HepG2 (cell line): ENCODE data around the gene HSPA1B. TPM values are rescaled to one million over a fixed set of nuclear protein-coding genes. Genes with fewer than 3 reads are reported as not detected.

ENCODE experiments used
- BORCS8-MEF2B ChIP-seq: sonication (generic); formaldehyde crosslinking; IDR thresholded peaks from 2 replicates; pipeline ENCODE4 v1.8.0; 2022; ENCODE audit warnings: mild to moderate bottlenecking, missing genetic modification reagents
- CEBPG ChIP-seq: IDR thresholded peaks from 2 replicates; pipeline ENCODE4 v1.6.1; 2016
- DZIP1 ChIP-seq: sonication (generic); formaldehyde crosslinking; IDR thresholded peaks from 2 replicates; pipeline ENCODE4 v1.5.0; 2020; ENCODE audit warnings: mild to moderate bottlenecking, missing genetic modification reagents
- FOXJ3 ChIP-seq: sonication (generic); formaldehyde crosslinking; IDR thresholded peaks from 2 replicates; pipeline ENCODE4 v1.4.0; 2020; ENCODE audit warnings: missing genetic modification reagents, mild to moderate bottlenecking, borderline replicate concordance
- HNRNPL ChIP-seq: fragments of 200-400 bp; formaldehyde crosslinking; IDR thresholded peaks from 2 replicates; pipeline ENCODE4 v1.6.1; 2017; ENCODE audit warnings: mild to moderate bottlenecking, low read depth, low read length
- KDM6A ChIP-seq: IDR thresholded peaks from 2 replicates; pipeline ENCODE4 v1.6.1; 2016; ENCODE audit warnings: low read depth
- KLF12 ChIP-seq: sonication (generic); formaldehyde crosslinking; IDR thresholded peaks from 2 replicates; pipeline ENCODE4 v1.4.0; 2020; ENCODE audit warnings: missing genetic modification reagents, borderline replicate concordance
- MAFK ChIP-seq, 2 experiments: IDR thresholded peaks in 1 of 2; conservative IDR thresholded peaks in 1 of 2; 2 replicates each; pipeline ENCODE4 v1.6.1; 2011; ENCODE audit warnings: improper control_type of control experiment in 2 of 2, low read length in 2 of 2
- MTA1 ChIP-seq: sonication (generic); formaldehyde crosslinking; IDR thresholded peaks from 2 replicates; pipeline ENCODE4 v1.4.0; 2020; ENCODE audit warnings: missing genetic modification reagents, mild to moderate bottlenecking, borderline replicate concordance
- PBX2 ChIP-seq: IDR thresholded peaks from 2 replicates; pipeline ENCODE4 v1.6.1; 2016; ENCODE audit warnings: control low read depth
- TAF15 ChIP-seq: fragments of 200-400 bp; formaldehyde crosslinking; IDR thresholded peaks from one replicate; pipeline ENCODE4 v1.6.1; 2018; ENCODE audit warnings: mild to moderate bottlenecking, low read depth, low read length; ENCODE audit not compliant: poor library complexity, severe bottlenecking
- TCF7 ChIP-seq: sonication (generic); IDR thresholded peaks from 2 replicates; pipeline ENCODE4 v1.6.1; 2016; ENCODE audit warnings: antibody characterized with exemption, low read depth
- TEAD2 ChIP-seq: sonication (generic); formaldehyde crosslinking; IDR thresholded peaks from 2 replicates; pipeline ENCODE4 v1.9.0; 2021; ENCODE audit warnings: missing genetic modification reagents
- THAP7 ChIP-seq: sonication (generic); formaldehyde crosslinking; IDR thresholded peaks from 2 replicates; pipeline ENCODE4 v1.8.1; 2023; ENCODE audit warnings: mild to moderate bottlenecking, missing genetic modification reagents
- ZBTB1 ChIP-seq: sonication (generic); formaldehyde crosslinking; IDR thresholded peaks from 2 replicates; pipeline ENCODE4 v1.4.0; 2020; ENCODE audit warnings: missing genetic modification reagents, borderline replicate concordance
- ZGPAT ChIP-seq: IDR thresholded peaks from 2 replicates; pipeline ENCODE4 v1.6.1; 2016; ENCODE audit warnings: mild to moderate bottlenecking
- ZNF10 ChIP-seq: sonication (generic); formaldehyde crosslinking; IDR thresholded peaks from 2 replicates; pipeline ENCODE4 v1.4.0; 2020; ENCODE audit warnings: mild to moderate bottlenecking, low read depth, missing genetic modification reagents, borderline replicate concordance
- ZNF484 ChIP-seq: sonication (generic); formaldehyde crosslinking; IDR thresholded peaks from 2 replicates; pipeline ENCODE4 v1.5.1; 2020; ENCODE audit warnings: mild to moderate bottlenecking, low read depth, missing genetic modification reagents, borderline replicate concordance
- ZNF510 ChIP-seq: sonication (generic); formaldehyde crosslinking; IDR thresholded peaks from 2 replicates; pipeline ENCODE4 v1.4.0; 2020; ENCODE audit warnings: low read depth, mild to moderate bottlenecking, missing genetic modification reagents
- ZNF652 ChIP-seq: IDR thresholded peaks from 2 replicates; pipeline ENCODE4 v1.6.1; 2016; ENCODE audit warnings: low read depth, borderline replicate concordance
- ZNF816 ChIP-seq: sonication (generic); formaldehyde crosslinking; IDR thresholded peaks from 2 replicates; pipeline ENCODE4 v1.8.0; 2022; ENCODE audit warnings: missing genetic modification reagents, mild to moderate bottlenecking, borderline replicate concordance
- polyA plus RNA-seq, 8 experiments: library from polyadenylated mRNA; depleted of rRNA in 3 of 8; stranded (reverse) in 7 of 8; unstranded in 1 of 8; fragments of >200 nt; fragmentation: Illumina TruSeq in 4 of 8; extraction: Trizol in 4 of 8; gene quantifications; 2 replicates each; pipeline versions ENCODE4 v1.2.1 to v1.2.3, GENCODE V29; 2011 to 2016; ENCODE audit warnings: low read depth in 4 of 8, missing spikeins in 1 of 8, mixed read lengths in 1 of 8; ENCODE audit not compliant: insufficient read depth in 1 of 8
- total RNA-seq, 5 experiments: library from RNA; depleted of rRNA; stranded (reverse); fragments of >200 nt; fragmentation: Illumina TruSeq; extraction: Trizol; gene quantifications; 2 replicates each; pipeline ENCODE4 v1.2.3, GENCODE V29; 2016; ENCODE audit warnings: low read depth in 1 of 5
- TF ChIP-seq, protein P1 (sequence below): IDR thresholded peaks from 2 replicates; pipeline ENCODE4 v1.6.1; 2016; ENCODE audit warnings: mild to moderate bottlenecking, missing biosample characterization, missing genetic modification reagents

Gene HSPA1B
- total and polyA plus RNA-seq, 2 of the 13 experiments (the other 11 are each of a cell fraction or from before 2014, with no cell fraction given) = 26.0 to 186 TPM

GRCh38 chr6:31795616-31796298, 31.8 kb upstream of the HSPA1B start, which contains the start of gene VARS1 (continued):
- TF ChIP-seq TEAD2 (CRISPR knock-in tag) = no peak
- no peak for TF ChIP-seq ZNF10 (CRISPR knock-in tag)
- no peak for TF ChIP-seq ZNF652 (CRISPR knock-in tag)
- peak; percentile 92 for TF ChIP-seq MTA1
- TF ChIP-seq ZNF484 (CRISPR knock-in tag) = no peak
- no peak for TF ChIP-seq ZBTB1 (CRISPR knock-in tag)
- peak; percentile 87; the same call in 1 of the 2 replicates for TF ChIP-seq ZNF816 (CRISPR knock-in tag)
- no peak for TF ChIP-seq HNRNPL
- peak; percentile 97 for TF ChIP-seq KLF12 (CRISPR knock-in tag)
- no peak for TF ChIP-seq DZIP1 (CRISPR knock-in tag)
- TF ChIP-seq TAF15 = peak; percentile 64
- no peak for TF ChIP-seq KDM6A (CRISPR knock-in tag)
- TF ChIP-seq THAP7 (CRISPR knock-in tag) = peak; percentile 83
- TF ChIP-seq ZNF510 = no peak; the same call in none of the 2 replicates
- no peak for TF ChIP-seq CEBPG (CRISPR knock-in tag)
- TF ChIP-seq TCF7 = no peak
- no peak for TF ChIP-seq MAFK (conservative IDR thresholded peaks at IDR 0.05 in 1 of 2, IDR thresholded peaks at IDR 0.05 in 1 of 2; ENCODE audit: low read length in 2 of 2)
- TF ChIP-seq, protein P1, sequence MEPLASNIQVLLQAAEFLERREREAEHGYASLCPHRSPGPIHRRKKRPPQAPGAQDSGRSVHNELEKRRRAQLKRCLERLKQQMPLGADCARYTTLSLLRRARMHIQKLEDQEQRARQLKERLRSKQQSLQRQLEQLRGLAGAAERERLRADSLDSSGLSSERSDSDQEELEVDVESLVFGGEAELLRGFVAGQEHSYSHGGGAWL = peak; percentile 98; the same call in 1 of the 2 replicates
- no peak for TF ChIP-seq BORCS8-MEF2B (CRISPR knock-in tag)
- no peak for TF ChIP-seq PBX2
- TF ChIP-seq FOXJ3 (CRISPR knock-in tag) = no peak; the same call in 1 of the 2 replicates
- peak; percentile 89 for TF ChIP-seq ZGPAT (CRISPR knock-in tag)
